SJCRH30 (cell line): ENCODE results near the gene SLC39A2. TPM values are rescaled to one million over a fixed set of nuclear protein-coding genes. Genes with fewer than 3 reads are reported as not detected.
"Not testable (repeated sequence)": the region's sequence is repeated elsewhere in the genome, so short reads cannot be mapped to it uniquely, and the experiment has no call there.

Experiments used
- DNase-seq, 2 experiments: peaks; one replicate each; pipeline ENCODE4 v3.0.0-alpha.2; 2015 to 2020
- H3K27ac ChIP-seq: fragments of 250-450 bp; sonication (Bioruptor Pico); 2 replicates; pipeline ENCODE4 v1.5.1; 2020; ENCODE audit warnings: mild to moderate bottlenecking, moderate library complexity
- H3K27me3 ChIP-seq: fragments of 250-450 bp; sonication (Bioruptor Pico); 2 replicates; pipeline ENCODE4 v1.5.1; 2020; ENCODE audit warnings: mild to moderate bottlenecking, moderate library complexity
- H3K36me3 ChIP-seq: fragments of 250-450 bp; sonication (Bioruptor Pico); 2 replicates; pipeline ENCODE4 v1.5.1; 2020; ENCODE audit warnings: mild to moderate bottlenecking, moderate library complexity
- H3K4me1 ChIP-seq: fragments of 250-450 bp; sonication (Bioruptor Pico); 2 replicates; pipeline ENCODE4 v1.5.1; 2020; ENCODE audit warnings: mild to moderate bottlenecking, moderate library complexity
- H3K4me3 ChIP-seq: fragments of 250-450 bp; sonication (Bioruptor Pico); 2 replicates; pipeline ENCODE4 v1.5.1; 2020; ENCODE audit warnings: mild to moderate bottlenecking, moderate library complexity
- H3K9me3 ChIP-seq: fragments of 250-450 bp; sonication (Bioruptor Pico); replicated peaks from 2 replicates; pipeline ENCODE4 v1.5.1; 2020; ENCODE audit warnings: mild to moderate bottlenecking, moderate library complexity
- total RNA-seq: library from RNA; depleted of rRNA; stranded (reverse); fragments of >200 nt; shearing (Covaris generic); gene quantifications from 2 replicates; pipeline ENCODE4 v1.2.3, GENCODE V29; 2014; rRNA removed

Gene SLC39A2
- 0.06 TPM in 1 of 2 replicates, not detected in the other for total RNA-seq

- Histone ChIP-seq H3K36me3 (peaks cover 25% of the 10 kb centered on the region), H3K4me1 (peaks cover 7% of the 10 kb centered on the region; the same call in 1 of the 2 replicates), H3K9me3 (no peaks in the 10 kb centered on the region), H3K27ac (no peak within 1 kb of the TSS), H3K27me3 (no peaks in the 10 kb centered on the region), H3K4me3 (no peak within 1 kb of the TSS)
- peak in 1 of 2 experiments; percentile 20 for DNase-seq
Measured at GRCh38 chr14:20998674-20999366, at the start of gene SLC39A2. Gene SLC39A2, plus strand, starts transcription at chr14:20999293. Its CDS starts 154 bp downstream, at chr14:20999447.

- not testable (repeated sequence) for H3K36me3 ChIP-seq, DNase-seq, H3K27me3 ChIP-seq, H3K9me3 ChIP-seq, H3K4me3 ChIP-seq, H3K27ac ChIP-seq, H3K4me1 ChIP-seq
Measured at GRCh38 chr14:20954736-20955537, 44.2 kb upstream of the SLC39A2 start, which contains the start of gene RNASE2. Gene RNASE2, plus strand, starts transcription at chr14:20955487. Its CDS starts 285 bp downstream, at chr14:20955772.

- not testable (repeated sequence) for H3K27ac ChIP-seq, DNase-seq, H3K9me3 ChIP-seq, H3K4me1 ChIP-seq, H3K27me3 ChIP-seq, H3K4me3 ChIP-seq, H3K36me3 ChIP-seq
Measured at GRCh38 chr14:20955538-20955873, 43.6 kb upstream of the SLC39A2 start.

GRCh38 chr14:20956376-20956976 is 42.6 kb upstream of the SLC39A2 start:
- no peaks in the 10 kb centered on the region for H3K36me3 ChIP-seq
- DNase-seq = no peak
- no peaks in the 10 kb centered on the region for H3K27me3 ChIP-seq

GRCh38 chr14:20958946-20959345 is 40.1 kb upstream of the SLC39A2 start:
- not testable (repeated sequence) for H3K4me3 ChIP-seq, H3K9me3 ChIP-seq, H3K27me3 ChIP-seq, H3K27ac ChIP-seq, H3K36me3 ChIP-seq, H3K4me1 ChIP-seq, DNase-seq

More at GRCh38 chr14:20956376-20956976, 42.6 kb upstream of the SLC39A2 start:
- no peak overlapping the region for H3K4me3 ChIP-seq
- H3K4me1 ChIP-seq = no peaks in the 10 kb centered on the region
- H3K27ac ChIP-seq = no peak overlapping the region
- H3K9me3 ChIP-seq = no peaks in the 10 kb centered on the region

GRCh38 chr14:20969336-20969735 is 29.8 kb upstream of the SLC39A2 start:
- DNase-seq = no peak
- no peak overlapping the region for H3K4me3 ChIP-seq
- peaks cover 4% of the 10 kb centered on the region for H3K4me1 ChIP-seq
- H3K27ac ChIP-seq = no peak overlapping the region
- H3K36me3 ChIP-seq = no peaks in the 10 kb centered on the region
- no peaks in the 10 kb centered on the region for H3K27me3 ChIP-seq
- no peaks in the 10 kb centered on the region for H3K9me3 ChIP-seq

- Histone ChIP-seq H3K4me3 (peak overlapping the region; percentile 64), H3K9me3 (no peaks in the 10 kb centered on the region), H3K27ac (no peak overlapping the region), H3K36me3 (no peaks in the 10 kb centered on the region), H3K27me3 (no peaks in the 10 kb centered on the region), H3K4me1 (peaks cover 7% of the 10 kb centered on the region)
- no peak for DNase-seq
Measured at GRCh38 chr14:20970647-20970982, 28.5 kb upstream of the SLC39A2 start.

GRCh38 chr14:20970983-20971704 is 27.9 kb upstream of the SLC39A2 start:
- H3K27me3 ChIP-seq = no peaks in the 10 kb centered on the region
- peak overlapping the region; percentile 64 for H3K4me3 ChIP-seq
- H3K9me3 ChIP-seq = no peaks in the 10 kb centered on the region
- peak; percentile 77 to 89 for DNase-seq
- peak overlapping the region; percentile 16; the same call in 1 of the 2 replicates for H3K27ac ChIP-seq
- H3K4me1 ChIP-seq = peaks cover 7% of the 10 kb centered on the region
- no peaks in the 10 kb centered on the region for H3K36me3 ChIP-seq

- H3K27ac ChIP-seq = no peak overlapping the region
- H3K4me1 ChIP-seq = peaks cover 7% of the 10 kb centered on the region
- no peaks in the 10 kb centered on the region for H3K9me3 ChIP-seq
- no peaks in the 10 kb centered on the region for H3K36me3 ChIP-seq
- peak overlapping the region; percentile 64 for H3K4me3 ChIP-seq
- DNase-seq = no peak
- no peaks in the 10 kb centered on the region for H3K27me3 ChIP-seq
Measured at GRCh38 chr14:20971705-20972021, 27.4 kb upstream of the SLC39A2 start.

- H3K4me3 ChIP-seq = no peak overlapping the region
- H3K36me3 ChIP-seq = no peaks in the 10 kb centered on the region
- H3K27ac ChIP-seq = no peak overlapping the region
- DNase-seq = no peak
- no peaks in the 10 kb centered on the region for H3K9me3 ChIP-seq
- H3K27me3 ChIP-seq = no peaks in the 10 kb centered on the region
- H3K4me1 ChIP-seq = peaks cover 7% of the 10 kb centered on the region
Measured at GRCh38 chr14:20973501-20973900, 25.6 kb upstream of the SLC39A2 start.

GRCh38 chr14:20976291-20976690 is 22.8 kb upstream of the SLC39A2 start:
- H3K4me1 ChIP-seq = peaks cover 7% of the 10 kb centered on the region
- no peak overlapping the region for H3K27ac ChIP-seq
- peaks cover 4% of the 10 kb centered on the region; the same call in 1 of the 2 replicates for H3K27me3 ChIP-seq
- H3K36me3 ChIP-seq = no peaks in the 10 kb centered on the region
- H3K9me3 ChIP-seq = no peaks in the 10 kb centered on the region
- DNase-seq = no peak
- no peak overlapping the region for H3K4me3 ChIP-seq

- Histone ChIP-seq H3K27me3 (peaks cover 4% of the 10 kb centered on the region; the same call in 1 of the 2 replicates), H3K36me3 (no peaks in the 10 kb centered on the region), H3K27ac (no peak overlapping the region), H3K9me3 (no peaks in the 10 kb centered on the region), H3K4me1 (0 out of 2 replicates have a peak, but pooled peaks cover 3% of the 10 kb centered on the region), H3K4me3 (no peak overlapping the region)
- DNase-seq = no peak
Measured at GRCh38 chr14:20978687-20979086, 20.4 kb upstream of the SLC39A2 start.

GRCh38 chr14:20980906-20981305 is 18.2 kb upstream of the SLC39A2 start:
- Histone ChIP-seq H3K27me3 (peaks cover 4% of the 10 kb centered on the region; the same call in 1 of the 2 replicates), H3K27ac (no peak overlapping the region), H3K4me1 (no peaks in the 10 kb centered on the region), H3K9me3 (no peaks in the 10 kb centered on the region), H3K4me3 (no peak overlapping the region), H3K36me3 (no peaks in the 10 kb centered on the region)
- no peak for DNase-seq

GRCh38 chr14:20982646-20983369 is 16.3 kb upstream of the SLC39A2 start:
- Histone ChIP-seq H3K27me3 (peaks cover 4% of the 10 kb centered on the region; the same call in 1 of the 2 replicates), H3K9me3 (no peaks in the 10 kb centered on the region)
- DNase-seq = no peak

More at GRCh38 chr14:20982646-20983369, 16.3 kb upstream of the SLC39A2 start:
- H3K4me1 ChIP-seq = no peaks in the 10 kb centered on the region
- no peak overlapping the region for H3K4me3 ChIP-seq
- no peaks in the 10 kb centered on the region for H3K36me3 ChIP-seq
- H3K27ac ChIP-seq = no peak overlapping the region
